NT2/D1 (cell line): Measurements from ENCODE around the gene HOXA6.
A peak's percentile ranks its signal among the peaks of the same experiment; 100 is the strongest.

Experiments used
- DNase-seq: peaks from one replicate; pipeline ENCODE4 v3.0.0-alpha.2; 2011; ENCODE audit warnings: low read depth, low spot score
- H3K27me3 ChIP-seq: 2 replicates; pipeline ENCODE4 v1.6.0; 2011; ENCODE audit warnings: mild to moderate bottlenecking; ENCODE audit not compliant: insufficient read length, insufficient read depth
- H3K36me3 ChIP-seq: 2 replicates; pipeline ENCODE4 v1.6.1; 2011; ENCODE audit warnings: mild to moderate bottlenecking, low read length, mixed read lengths; ENCODE audit not compliant: insufficient read depth, insufficient read length
- H3K4me1 ChIP-seq: 2 replicates; pipeline ENCODE4 v1.5.1; 2011; ENCODE audit not compliant: insufficient read depth, insufficient read length
- H3K4me3 ChIP-seq: 2 replicates; pipeline ENCODE4 v1.5.1; 2011; ENCODE audit warnings: low read depth; ENCODE audit not compliant: insufficient read length
- H3K9ac ChIP-seq: 2 replicates; pipeline ENCODE4 v1.6.0; 2011; ENCODE audit warnings: low read depth; ENCODE audit not compliant: insufficient read length
- H3K9me3 ChIP-seq: 2 replicates; pipeline ENCODE4 v1.5.1; 2011; ENCODE audit warnings: mild to moderate bottlenecking, low read length; ENCODE audit not compliant: insufficient read depth
- SUZ12 ChIP-seq: IDR thresholded peaks from 2 replicates; pipeline ENCODE4 v1.6.1; 2011; ENCODE audit not compliant: insufficient read length, insufficient read depth; ENCODE audit errors: extremely low read depth
- YY1 ChIP-seq: IDR thresholded peaks from 2 replicates; pipeline ENCODE4 v1.6.1; 2011; ENCODE audit not compliant: insufficient read length, insufficient read depth
- ZNF274 ChIP-seq: IDR thresholded peaks from 2 replicates; pipeline ENCODE4 v1.6.1; 2011; ENCODE audit warnings: mild to moderate bottlenecking, low read depth, low read length

The HOXA6 gene

GRCh38 chr7:27151931-27152815 lies 4.6 kb upstream of the HOXA6 start, which contains the start of gene HOXA3:
Gene HOXA3, minus strand, starts transcription at chr7:27152583. Its CDS starts 41,943 bp downstream, at chr7:27110640.
- H3K36me3 ChIP-seq: no peaks in the 10 kb centered on the region
- H3K27me3 ChIP-seq: peaks cover 100% of the 10 kb centered on the region
- no peak within 1 kb of the TSS for H3K9ac ChIP-seq
- peaks cover 3% of the 10 kb centered on the region for H3K9me3 ChIP-seq
- no peak for DNase-seq
- peak within 1 kb of the TSS; percentile 42 for H3K4me3 ChIP-seq
- H3K4me1 ChIP-seq: peaks cover 3% of the 10 kb centered on the region
- TF ChIP-seq SUZ12: no peak
- TF ChIP-seq ZNF274: no peak
- TF ChIP-seq YY1: no peak

DNA sequence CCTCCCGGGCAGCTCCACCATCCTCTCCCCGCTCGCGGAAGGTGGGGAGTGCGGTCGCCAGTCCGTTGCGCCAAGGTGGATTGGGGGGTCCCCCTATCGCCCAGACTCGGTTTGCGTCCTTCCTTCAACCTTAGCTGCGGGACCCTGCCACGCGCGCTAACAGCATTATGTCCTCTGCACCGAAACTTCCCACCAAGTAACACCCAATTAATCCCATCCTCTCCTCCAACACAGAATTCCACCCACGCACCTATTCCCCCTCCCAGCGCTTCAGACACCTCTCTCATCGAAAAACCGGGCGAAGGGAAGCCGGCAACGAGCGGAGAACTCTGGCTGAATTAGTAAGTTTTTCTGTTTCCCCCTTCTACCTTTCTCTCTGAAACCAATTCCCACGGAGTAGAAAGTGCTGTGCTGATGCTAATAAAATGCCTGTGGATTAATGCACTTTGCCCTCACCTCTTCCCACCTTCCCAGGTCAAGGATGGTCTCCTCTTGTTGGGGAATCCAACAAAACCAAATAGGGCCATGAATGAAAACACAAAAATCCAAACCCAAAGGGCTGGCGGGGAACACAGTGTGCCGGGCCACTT lies 3.9 kb upstream of the HOXA6 start:
- DNase-seq: no peak
- H3K4me3 ChIP-seq: peak overlapping the region; percentile 42
- H3K4me1 ChIP-seq: peaks cover 3% of the 10 kb centered on the region
- peaks cover 100% of the 10 kb centered on the region for H3K27me3 ChIP-seq
- TF ChIP-seq YY1 (no peak), SUZ12 (no peak), ZNF274 (no peak)
- H3K9me3 ChIP-seq: no peaks in the 10 kb centered on the region; the same call in 1 of the 2 replicates
- H3K9ac ChIP-seq: peak overlapping the region; percentile 12
- H3K36me3 ChIP-seq: no peaks in the 10 kb centered on the region

DNA sequence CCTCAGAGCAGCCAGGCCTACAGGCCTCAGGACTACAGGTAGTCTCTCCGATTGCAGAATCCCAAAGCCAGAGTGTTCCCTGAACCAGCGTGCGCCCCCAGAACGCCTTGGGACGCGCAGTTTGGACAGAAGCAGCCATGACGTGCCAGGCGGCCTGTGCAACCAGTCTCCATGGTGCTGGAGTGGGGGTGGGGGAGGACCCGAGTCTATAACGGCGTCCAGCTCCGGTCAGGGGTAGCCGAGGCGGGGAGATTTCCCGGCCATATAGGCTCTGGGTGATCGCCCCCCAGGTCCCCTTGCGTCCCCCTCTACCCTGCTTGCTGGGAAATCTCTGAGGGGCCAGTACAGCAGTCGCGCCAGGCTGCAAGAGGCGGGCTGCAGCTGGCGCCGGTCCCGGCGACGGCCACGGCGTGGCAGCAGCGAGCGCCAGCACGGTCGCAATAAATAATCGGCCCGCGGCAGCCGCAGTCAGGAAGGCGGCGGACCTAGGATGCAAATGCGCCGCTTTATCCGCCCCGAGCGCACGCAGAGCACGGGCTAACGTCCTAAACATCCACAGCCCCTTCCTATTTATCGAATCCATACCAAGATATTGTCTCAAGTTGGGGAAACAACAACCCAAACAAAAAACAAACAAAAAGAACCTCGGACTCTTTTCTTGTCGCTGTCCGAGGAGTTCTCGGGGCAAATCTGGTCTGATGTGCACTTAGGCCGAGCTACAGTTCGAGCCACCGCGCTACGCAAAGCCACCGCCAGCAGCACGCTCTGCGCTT lies 3.2 kb upstream of the HOXA6 start:
- peaks cover 100% of the 10 kb centered on the region for H3K27me3 ChIP-seq
- no peaks in the 10 kb centered on the region; the same call in 1 of the 2 replicates for H3K9me3 ChIP-seq
- TF ChIP-seq SUZ12: no peak
- no peak for TF ChIP-seq ZNF274
- TF ChIP-seq YY1: no peak
- H3K4me3 ChIP-seq: peak overlapping the region; percentile 42
- no peaks in the 10 kb centered on the region for H3K36me3 ChIP-seq
- peaks cover 3% of the 10 kb centered on the region for H3K4me1 ChIP-seq
- H3K9ac ChIP-seq: peak overlapping the region; percentile 12
- no peak for DNase-seq

DNA sequence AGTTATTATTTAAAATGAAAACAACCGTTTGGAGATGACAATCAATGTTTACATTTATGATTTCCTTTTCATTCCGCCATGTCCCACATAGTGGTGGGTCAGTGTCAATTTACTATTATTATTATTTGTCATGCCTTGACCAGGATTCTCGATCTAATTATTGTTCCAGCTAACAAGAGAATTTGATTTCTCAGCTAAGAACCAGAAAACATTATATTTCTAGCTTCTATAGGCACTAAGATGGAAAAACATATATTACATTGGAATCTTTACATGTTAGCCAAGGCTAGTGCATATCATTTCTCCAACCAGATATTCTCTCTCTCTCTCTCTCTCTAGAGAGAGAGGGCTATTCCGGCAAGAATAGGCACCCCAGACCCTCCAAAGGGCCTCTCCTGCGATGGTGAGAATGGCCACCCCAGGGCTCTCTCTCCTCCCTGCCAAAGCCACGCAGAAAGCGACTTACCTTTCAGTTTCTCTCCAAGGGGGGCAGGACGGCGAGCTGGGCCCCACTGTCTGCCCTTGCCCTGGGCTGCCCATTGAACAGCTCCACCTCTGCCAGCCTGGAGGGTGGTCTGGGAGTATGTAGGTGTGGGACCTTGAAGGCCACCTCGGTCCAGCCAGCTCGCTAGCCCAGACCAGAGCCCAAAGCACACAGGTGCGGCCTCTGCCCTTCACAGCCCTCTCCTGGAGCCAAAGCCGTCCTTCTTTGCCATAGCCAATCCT lies 2.4 kb upstream of the HOXA6 start:
- DNase-seq: no peak
- peak overlapping the region; percentile 42 for H3K4me3 ChIP-seq
- H3K36me3 ChIP-seq: no peaks in the 10 kb centered on the region
- peak overlapping the region; percentile 12 for H3K9ac ChIP-seq
- peaks cover 100% of the 10 kb centered on the region for H3K27me3 ChIP-seq
- TF ChIP-seq YY1: no peak
- TF ChIP-seq ZNF274: no peak
- no peak for TF ChIP-seq SUZ12
- H3K4me1 ChIP-seq: peaks cover 3% of the 10 kb centered on the region
- H3K9me3 ChIP-seq: no peaks in the 10 kb centered on the region; the same call in 1 of the 2 replicates

DNA sequence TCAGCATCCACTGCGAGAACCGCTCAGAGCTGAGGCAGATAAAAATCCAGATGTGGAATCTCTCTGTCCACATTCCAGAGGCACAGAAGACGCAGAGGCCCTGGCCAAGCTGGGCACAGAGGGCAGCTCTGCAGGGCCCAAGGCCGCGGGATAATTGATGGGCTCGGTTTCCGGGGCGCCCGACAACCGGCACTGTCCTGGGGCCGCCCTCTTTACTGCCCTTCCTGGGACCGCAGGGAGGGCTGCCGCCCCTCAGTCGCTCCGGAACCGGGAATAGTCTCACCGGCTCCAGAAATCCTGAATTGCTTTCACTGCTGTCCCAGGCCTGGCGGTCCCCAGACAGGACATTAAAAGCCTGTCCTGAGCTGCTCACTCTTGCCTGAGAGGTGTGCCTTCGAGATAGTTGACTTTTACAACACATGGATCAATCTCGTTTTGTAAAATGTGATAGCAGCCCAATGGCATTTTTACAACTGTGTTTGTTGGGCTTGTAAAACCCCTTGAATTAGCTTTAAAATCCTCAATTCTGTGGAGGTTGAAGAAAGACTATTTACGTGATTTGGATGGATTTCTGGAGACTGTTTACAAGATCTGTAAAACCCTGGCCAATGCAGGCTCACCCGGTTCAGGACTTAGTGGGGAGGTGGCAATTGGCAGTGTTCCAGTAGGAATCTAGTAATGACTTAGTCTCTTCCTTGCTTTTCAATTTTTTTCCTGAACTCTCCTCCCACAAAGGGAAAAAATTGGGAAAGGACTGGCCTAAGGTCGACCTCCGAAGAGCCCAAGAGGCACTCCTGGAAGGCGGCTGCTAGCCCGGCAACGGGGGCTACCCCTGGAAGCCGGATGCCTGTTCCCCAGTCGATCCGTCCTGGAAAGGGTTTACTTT lies 1.4 kb upstream of the HOXA6 start:
- Histone ChIP-seq H3K27me3 (peaks cover 100% of the 10 kb centered on the region), H3K9ac (no peak overlapping the region), H3K9me3 (no peaks in the 10 kb centered on the region; the same call in 1 of the 2 replicates), H3K4me3 (no peak overlapping the region), H3K4me1 (peaks cover 3% of the 10 kb centered on the region), H3K36me3 (no peaks in the 10 kb centered on the region)
- TF ChIP-seq YY1: no peak
- TF ChIP-seq ZNF274: no peak
- TF ChIP-seq SUZ12: no peak
- DNase-seq: no peak
